Activated CD8-positive, alpha-beta memory T cell treated with anti-CD3 and anti-CD28 coated beads, Interleukin-2, amount 50 U/mL, for 1 hour (primary cell): ENCODE measurements around the gene PRKCE.
"Not testable (repeated sequence)": the region's sequence is repeated elsewhere in the genome, so short reads cannot be mapped to it uniquely, and the experiment has no call there.

Experiments
- DNase-seq: peaks from one replicate; pipeline ENCODE4 v3.0.0-alpha.2; 2020; ENCODE audit errors: extremely low read depth

The PRKCE gene

GRCh38 chr2:45836740-45837139 is 185.3 kb downstream of the PRKCE start:
- no peak for DNase-seq

- DNase-seq: no peak
Measured at GRCh38 chr2:45837812-45838341, 186.4 kb downstream of the PRKCE start.

DNA sequence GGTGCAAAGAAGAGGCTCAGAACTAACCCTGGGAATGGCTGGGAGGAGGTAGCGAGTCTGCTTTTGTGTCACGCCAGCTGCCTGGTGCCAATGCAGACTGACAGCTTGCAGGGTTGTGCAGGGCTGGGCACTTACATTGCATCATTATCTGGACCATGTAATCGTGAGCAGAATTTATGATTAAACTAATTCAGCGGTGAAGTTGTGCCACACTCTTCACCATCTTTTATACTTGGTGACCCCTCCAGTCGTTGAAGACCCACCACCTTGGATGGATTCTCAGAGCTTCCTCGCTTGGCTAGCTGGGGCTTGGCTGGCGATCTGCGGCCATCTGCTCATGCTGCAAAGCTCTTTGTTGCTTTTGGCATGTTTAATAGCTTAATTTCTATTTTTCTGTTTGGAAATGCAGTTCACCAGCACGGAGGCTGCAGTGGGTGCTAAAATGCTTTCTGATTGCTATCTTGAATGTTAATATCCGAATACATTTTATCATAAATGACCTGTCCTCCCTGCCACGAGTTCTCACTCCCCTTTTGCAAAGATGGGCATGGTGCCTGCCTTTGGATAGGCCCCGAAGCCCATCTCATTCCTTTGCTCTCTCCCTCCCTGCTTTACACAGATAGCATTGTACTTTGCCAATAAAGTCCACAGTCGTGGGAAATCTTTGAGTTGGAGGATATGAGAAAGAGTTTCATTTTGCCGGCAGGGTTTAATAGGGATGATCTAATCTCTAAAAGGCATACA is 188.2 kb downstream of the PRKCE start:
- DNase-seq: no peak

DNA sequence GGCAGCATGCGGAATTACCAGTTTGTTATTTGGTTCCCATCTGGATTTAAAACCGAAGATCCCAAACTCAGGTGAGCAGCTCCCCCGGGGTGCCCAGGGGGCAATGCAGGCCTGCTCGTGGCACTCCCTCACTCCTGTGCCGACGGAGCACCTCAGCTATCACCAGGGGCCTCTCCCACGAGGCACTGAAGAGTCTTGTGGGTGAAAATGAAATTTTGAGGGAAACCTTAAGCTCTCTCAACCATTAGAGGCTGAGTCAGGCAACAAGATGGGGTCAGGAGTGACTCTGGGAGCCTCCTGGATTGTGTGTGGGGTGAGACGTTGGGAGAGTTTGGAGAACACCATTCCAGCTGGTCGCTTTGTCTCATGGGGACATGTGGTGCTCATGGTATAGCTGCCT is 189.0 kb downstream of the PRKCE start:
- no peak for DNase-seq

DNA sequence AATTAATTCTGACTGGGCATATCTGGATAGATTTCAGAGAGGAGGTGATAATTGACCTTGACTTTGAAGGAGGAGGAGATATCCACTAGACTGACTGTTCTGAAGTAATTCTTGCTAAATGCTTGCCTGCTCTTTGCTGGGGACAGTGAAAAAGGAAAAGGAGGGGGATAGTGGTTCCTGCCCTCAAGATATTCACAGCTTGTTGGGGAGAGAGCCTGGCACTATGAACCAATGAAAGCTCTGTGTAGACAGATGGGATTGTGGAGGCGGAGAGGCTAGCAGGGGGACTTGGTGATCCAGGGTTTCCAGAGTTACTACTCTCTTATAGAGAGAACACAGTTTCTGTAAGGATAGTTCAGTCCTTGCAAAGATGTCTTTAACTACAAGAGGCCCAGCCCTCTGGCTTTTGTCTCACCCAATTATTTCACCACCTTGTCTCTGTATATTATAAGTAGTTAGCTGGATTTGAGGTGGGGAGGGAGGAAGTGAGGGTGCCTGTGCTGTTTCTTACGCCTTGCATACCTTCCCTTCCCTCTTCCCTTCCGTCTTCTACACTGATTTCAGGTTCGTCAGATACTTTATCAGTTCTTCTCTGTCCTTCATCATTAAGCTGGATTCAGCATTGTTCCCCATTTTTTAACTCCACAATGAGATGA is 190.4 kb downstream of the PRKCE start:
- DNase-seq: no peak

GRCh38 chr2:45843136-45843535 is 191.7 kb downstream of the PRKCE start:
- DNase-seq: no peak

GRCh38 chr2:45844796-45845457 is 193.5 kb downstream of the PRKCE start:
- no peak for DNase-seq

- DNase-seq: no peak
Measured at GRCh38 chr2:45845566-45845965, 194.1 kb downstream of the PRKCE start.

GRCh38 chr2:45849491-45850283 is 198.2 kb downstream of the PRKCE start:
- DNase-seq: no peak

DNA sequence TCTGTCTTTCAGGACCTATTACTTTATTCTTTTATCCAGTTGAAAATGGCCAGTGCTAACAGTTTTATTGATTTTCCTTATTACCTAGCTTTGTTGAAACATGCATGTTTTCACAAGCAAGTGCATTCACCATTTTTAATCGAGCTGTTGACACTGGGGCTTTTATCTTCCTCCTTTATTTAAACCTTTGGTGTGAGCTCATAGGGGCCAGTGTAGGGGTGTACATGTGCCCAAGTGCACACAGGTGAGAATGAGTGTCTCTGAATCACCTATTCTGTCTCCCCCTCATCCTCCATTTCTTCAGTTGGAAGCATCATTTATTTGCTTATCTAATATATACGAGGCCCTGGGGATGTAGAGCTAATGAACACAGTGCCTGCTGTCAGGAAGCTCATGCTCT is 199.1 kb downstream of the PRKCE start:
- no peak for DNase-seq

- no peak for DNase-seq
Measured at GRCh38 chr2:45851111-45851510, 199.6 kb downstream of the PRKCE start.

DNA sequence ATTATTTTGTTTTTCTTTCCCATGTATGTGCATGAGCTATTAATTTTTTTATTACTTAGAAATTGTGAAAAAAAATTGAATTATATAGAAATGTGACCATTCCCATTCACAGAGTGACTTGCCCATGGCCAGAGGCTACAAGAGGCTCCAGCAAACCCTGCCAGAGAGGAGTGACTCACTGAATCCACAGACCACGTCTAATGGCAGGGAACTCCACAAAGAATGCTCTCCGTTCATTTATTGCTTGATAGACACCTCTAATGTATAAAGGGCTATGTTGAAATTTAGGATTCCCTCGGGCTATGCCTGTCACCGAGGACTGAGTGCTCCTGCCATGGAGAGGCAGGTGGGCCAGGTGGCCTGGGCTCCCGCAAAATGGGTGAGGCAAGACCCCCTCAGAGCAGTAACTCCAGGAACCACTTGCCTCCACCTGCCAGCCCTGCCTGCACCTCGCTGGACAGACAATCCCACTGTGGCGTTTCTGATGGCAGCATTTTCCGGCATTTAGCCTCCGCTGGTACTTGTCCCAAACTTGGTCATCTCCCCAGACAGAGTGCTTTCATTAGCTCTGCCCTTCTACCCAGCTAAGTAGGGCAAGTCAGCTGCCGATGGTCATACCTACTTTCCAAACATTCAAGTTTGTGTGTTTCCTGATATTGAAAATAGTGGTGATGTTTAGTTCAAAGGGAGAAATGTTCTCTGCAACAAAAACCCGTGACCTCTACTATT is 200.3 kb downstream of the PRKCE start:
- no peak for DNase-seq

DNA sequence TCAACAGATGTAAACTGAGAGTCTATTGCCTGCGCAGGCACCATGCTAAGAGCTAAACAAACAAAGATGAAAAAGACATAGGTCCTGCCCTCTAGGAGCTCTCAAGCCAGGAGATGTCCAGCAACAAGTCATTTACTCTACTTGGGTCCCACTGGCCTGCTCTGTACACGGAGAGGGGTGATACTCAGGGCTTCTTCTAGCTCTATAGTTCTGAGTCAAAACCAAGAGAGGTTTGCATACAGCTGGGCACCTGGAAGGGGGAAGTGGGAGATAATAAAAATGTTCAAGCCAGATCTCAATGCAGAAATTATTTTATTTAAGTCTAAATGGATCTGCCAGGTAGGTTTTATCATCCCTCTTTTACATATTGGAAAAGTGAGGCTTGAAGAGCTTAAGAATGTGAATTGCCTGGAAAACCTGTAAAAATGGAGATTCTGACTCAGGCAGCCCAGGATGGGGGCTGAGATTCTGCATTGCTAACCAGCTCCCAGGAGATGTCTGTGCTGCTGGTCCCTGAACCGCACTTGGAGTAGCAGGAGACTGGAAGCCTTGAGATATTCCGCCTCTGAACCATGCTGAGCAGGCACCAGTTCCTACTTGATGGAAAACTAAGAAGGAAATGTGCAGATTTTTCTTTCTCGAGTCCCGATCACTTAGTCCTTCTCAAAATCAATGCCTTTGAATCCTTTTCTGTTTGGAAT is 201.1 kb downstream of the PRKCE start:
- no peak for DNase-seq

DNA sequence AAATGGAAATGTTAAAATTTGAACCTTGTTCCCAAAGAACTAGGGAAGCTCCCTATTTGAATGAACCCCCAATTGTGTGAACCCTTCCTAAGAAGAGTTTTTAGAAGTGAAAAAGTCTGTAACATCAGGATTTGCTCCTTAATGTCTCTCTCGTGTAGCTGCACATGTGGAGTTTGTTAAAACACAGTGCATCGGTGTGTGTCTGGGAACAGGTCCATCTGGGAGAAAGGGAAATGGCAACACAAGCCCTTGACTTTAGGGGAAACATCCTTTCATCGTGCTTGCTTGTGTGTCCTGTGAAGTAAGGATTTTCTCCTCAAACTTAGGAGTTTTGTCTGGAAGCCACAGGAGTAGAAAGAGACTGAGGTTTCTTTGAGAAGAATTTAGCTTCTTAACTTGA is 203.9 kb downstream of the PRKCE start:
- no peak for DNase-seq

GRCh38 chr2:45856391-45857274 is 205.2 kb downstream of the PRKCE start:
- DNase-seq: no peak

GRCh38 chr2:45857275-45857609 is 205.8 kb downstream of the PRKCE start:
- DNase-seq: no peak

DNA sequence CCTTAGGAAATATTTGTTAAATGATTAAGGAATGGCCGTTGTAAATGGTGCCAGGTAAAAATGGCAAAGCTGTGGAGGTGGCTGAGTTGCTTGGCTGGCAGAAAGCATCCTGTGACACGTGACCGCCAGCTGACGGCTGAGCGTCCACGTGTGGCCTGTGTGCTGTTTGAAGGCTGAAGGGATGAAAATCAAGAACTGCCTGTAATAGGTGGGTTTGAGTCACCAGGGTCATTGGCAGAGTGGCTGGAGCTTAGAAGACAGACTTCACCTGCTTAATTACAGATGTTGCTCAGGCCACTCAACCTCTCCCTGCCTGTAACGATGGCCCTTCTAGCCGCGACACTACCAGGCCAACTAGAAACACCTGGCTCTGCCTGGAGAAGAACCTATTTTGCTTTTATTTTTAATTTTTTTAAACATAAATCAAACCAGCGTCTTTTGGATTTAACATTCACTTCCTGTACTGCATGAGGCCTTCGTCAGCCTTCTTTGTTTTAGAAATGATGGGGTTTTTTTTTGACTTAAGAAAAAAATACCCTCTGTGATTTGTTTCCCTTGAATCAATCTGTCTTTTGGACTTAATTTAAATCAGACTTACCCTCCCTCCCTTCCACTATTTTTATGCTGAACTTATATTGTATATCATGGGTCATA is 206.5 kb downstream of the PRKCE start:
- no peak for DNase-seq

- DNase-seq: not testable (repeated sequence)
Measured at GRCh38 chr2:45858872-45859271, 207.4 kb downstream of the PRKCE start.

DNA sequence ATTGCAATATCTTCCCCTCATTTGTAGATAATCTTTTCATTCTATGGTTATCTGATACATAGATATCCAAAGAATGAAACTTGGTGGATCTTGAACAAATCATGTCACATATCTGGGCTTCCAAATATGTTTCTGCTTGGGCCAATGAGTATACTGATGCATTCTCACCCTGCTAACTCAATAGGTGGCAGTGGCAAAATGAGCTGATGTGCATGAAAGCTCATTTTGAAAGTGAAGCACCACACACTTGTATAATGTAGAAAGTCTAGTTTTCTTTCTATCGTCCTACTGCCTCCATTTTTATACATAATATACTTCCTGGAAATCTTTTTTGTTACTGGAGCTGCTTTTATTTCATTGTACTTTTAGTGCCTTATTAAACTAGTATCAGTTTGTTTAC is 208.2 kb downstream of the PRKCE start:
- DNase-seq: no peak
